GM18909 (cell line): ENCODE measurements around the gene BCAS4.
"Not testable (repeated sequence)": the region's sequence is repeated elsewhere in the genome, so short reads cannot be mapped to it uniquely, and the experiment has no call there.

Source experiments
- ATAC-seq: cut with Tn5 transposase; IDR thresholded peaks from one replicate; pipeline ENCODE4 v1.9.1; 2021; ENCODE audit warnings: mild to moderate bottlenecking; ENCODE audit not compliant: unreplicated experiment, poor library complexity

Gene BCAS4

GRCh38 chr20:50769551-50770085 is 25.2 kb upstream of the BCAS4 start:
- ATAC-seq: not testable (repeated sequence)

- ATAC-seq: not testable (repeated sequence)
These were observed 23.3 kb upstream of the BCAS4 start for GRCh38 chr20:50771419-50772080.

GRCh38 chr20:50772420-50773185 is 22.3 kb upstream of the BCAS4 start:
- no peak for ATAC-seq

GRCh38 chr20:50774515-50774914 is 20.3 kb upstream of the BCAS4 start:
- no peak for ATAC-seq

GRCh38 chr20:50776122-50776817 is 18.6 kb upstream of the BCAS4 start:
- no peak for ATAC-seq

- ATAC-seq: no peak
These were observed 17.5 kb upstream of the BCAS4 start for GRCh38 chr20:50777373-50777772.

- not testable (repeated sequence) for ATAC-seq
These were observed 15.9 kb upstream of the BCAS4 start for GRCh38 chr20:50778994-50779393.

GRCh38 chr20:50783390-50783789 is 11.5 kb upstream of the BCAS4 start:
- no peak for ATAC-seq

GRCh38 chr20:50783903-50784302 is 11.0 kb upstream of the BCAS4 start:
- no peak for ATAC-seq

GRCh38 chr20:50784464-50784863 is 10.4 kb upstream of the BCAS4 start:
- ATAC-seq: no peak

- ATAC-seq: no peak
These were observed 8.2 kb upstream of the BCAS4 start for GRCh38 chr20:50786703-50787102.

- no peak for ATAC-seq
These were observed 7.7 kb upstream of the BCAS4 start for GRCh38 chr20:50787181-50787580.

GRCh38 chr20:50788045-50788991 is 6.5 kb upstream of the BCAS4 start:
- ATAC-seq: no peak

- ATAC-seq: no peak
These were observed 4.8 kb upstream of the BCAS4 start for GRCh38 chr20:50789968-50790650.

GRCh38 chr20:50790651-50791277 is 4.1 kb upstream of the BCAS4 start:
- peak; percentile 61 for ATAC-seq

GRCh38 chr20:50792708-50793574 is 1.9 kb upstream of the BCAS4 start:
- no peak for ATAC-seq

- ATAC-seq: not testable (repeated sequence)
These were observed 1.3 kb upstream of the BCAS4 start for GRCh38 chr20:50793575-50794016.
